SU-DHL-6 (cell line): ENCODE measurements around the gene WWOX.

Experiments
- CTCF ChIP-seq: fragments of 200-600 bp; sonication (generic); IDR thresholded peaks from one replicate; pipeline ENCODE4 v1.5.1; 2017; ENCODE audit warnings: antibody characterized with exemption, mild to moderate bottlenecking, low read length, moderate library complexity; ENCODE audit not compliant: insufficient read depth, poor library complexity, severe bottlenecking
- EZH2phosphoT487 ChIP-seq: fragments of 200-600 bp; sonication (generic), shearing (Covaris generic); conservative IDR thresholded peaks from 2 replicates; pipeline ENCODE4 v1.6.1; 2018; ENCODE audit warnings: mild to moderate bottlenecking, antibody characterized with exemption, low read length, moderate library complexity, mixed read lengths

GRCh38 chr16:78228704-78229103 lies 129.2 kb downstream of the WWOX start:
- no peak for TF ChIP-seq CTCF
- no peak for TF ChIP-seq EZH2phosphoT487
